Activated CD4-positive, alpha-beta T cell treated with anti-CD3 and anti-CD28 coated beads, Interleukin-2, Interleukin-4, amounts not matched to agents 100 ng/mL and 50 ng/mL, durations not matched to agents 16 hours and 8 hours (primary cell): Measurements from ENCODE around the gene CNOT2.
"Not testable (repeated sequence)": the region's sequence is repeated elsewhere in the genome, so short reads cannot be mapped to it uniquely, and the experiment has no call there.

Experiments
- DNase-seq: peaks from one replicate; pipeline ENCODE4 v3.0.0-alpha.2; 2020; ENCODE audit warnings: low spot score

The CNOT2 gene

GRCh38 chr12:70365648-70366518 lies 122.7 kb downstream of the CNOT2 start, which contains the start of gene KCNMB4:
TSS of gene KCNMB4 (plus strand) at chr12:70366290. CDS start at chr12:70366735, 445 bp downstream.
- peak; percentile 42 for DNase-seq

DNA sequence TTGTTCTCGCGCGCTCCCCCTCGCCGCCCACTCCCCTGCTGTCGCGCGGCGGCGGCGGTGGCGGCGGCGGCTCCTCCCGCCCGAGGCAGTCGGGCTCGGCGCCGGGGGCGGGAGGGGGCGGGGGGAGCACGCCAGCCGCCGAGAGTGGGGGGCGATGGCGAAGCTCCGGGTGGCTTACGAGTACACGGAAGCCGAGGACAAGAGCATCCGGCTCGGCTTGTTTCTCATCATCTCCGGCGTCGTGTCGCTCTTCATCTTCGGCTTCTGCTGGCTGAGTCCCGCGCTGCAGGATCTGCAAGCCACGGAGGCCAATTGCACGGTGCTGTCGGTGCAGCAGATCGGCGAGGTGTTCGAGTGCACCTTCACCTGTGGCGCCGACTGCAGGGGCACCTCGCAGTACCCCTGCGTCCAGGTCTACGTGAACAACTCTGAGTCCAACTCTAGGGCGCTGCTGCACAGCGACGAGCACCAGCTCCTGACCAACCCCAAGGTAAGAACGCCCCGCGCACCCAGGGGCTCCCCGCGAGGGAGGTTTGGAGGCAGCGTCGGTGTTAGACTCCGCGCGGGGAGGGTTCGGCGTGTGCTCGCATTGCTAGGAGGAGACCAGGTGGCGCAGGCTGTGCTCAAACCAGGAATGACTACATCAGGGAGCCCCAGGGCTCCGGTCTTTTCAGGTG lies 123.5 kb downstream of the CNOT2 start:
- DNase-seq = peak; percentile 28

DNA sequence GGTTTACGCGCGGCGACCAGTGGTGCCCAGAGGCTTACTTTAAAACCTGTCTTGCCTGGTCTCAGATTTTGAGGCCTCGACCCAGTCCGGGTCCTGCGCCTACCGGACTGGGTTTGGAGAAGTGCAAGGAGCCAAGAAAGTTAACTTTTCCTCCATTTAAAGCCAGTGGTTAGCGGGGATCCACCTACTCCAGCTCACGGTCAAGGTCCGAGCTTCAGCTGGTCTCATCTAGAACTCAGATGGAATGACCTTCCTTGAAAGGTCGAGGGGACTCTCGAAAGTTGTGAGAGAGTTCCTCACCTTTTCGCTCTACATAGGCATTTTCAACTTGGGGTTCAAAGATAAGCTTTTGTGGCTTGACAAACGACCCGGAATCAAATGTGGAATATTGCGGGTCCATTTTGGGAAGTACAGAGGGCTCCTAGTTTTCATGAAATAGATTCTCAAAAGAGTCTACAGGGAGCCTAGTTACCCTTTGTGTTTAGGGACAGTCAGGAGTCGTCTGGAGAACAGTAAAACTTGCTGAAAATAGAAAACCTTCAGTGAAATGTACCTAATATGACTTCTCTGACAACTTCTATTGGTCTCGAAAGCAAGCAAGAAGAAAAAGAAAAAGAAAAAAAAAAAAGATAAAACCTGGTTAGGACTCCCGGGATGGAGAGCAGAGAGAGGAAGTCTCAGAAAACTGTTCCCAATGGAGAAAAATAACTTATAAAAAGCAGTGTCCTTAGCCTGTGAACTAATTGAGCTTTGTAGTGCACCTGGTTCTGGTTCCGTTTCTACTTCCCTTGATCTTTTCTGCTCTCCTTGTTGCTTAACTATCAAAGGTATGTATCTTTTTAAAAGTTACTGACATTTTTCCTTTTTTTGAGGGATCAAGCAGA lies 124.3 kb downstream of the CNOT2 start:
- no peak for DNase-seq

DNA sequence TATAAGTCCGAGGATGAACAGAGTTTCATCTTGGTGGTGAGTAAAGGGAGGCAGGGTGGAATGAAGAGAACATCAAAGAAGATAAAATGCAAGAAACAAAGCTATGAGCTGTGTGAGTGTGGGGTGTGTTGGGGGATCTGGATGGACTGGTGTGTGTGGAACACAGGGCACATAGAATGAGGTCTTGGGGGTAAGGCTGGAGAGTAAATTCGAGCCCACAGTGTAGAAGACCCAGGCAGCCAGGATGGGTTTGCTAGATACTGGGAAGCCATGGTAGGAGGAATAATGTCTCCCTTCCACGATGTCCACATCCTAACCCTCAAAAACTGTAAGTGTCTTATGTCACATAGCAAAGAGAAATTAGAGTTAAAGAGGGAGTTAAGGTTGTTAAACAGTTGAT lies 129.6 kb downstream of the CNOT2 start:
- no peak for DNase-seq

GRCh38 chr12:70379846-70380245 lies 136.6 kb downstream of the CNOT2 start:
- peak; percentile 50 for DNase-seq

- no peak for DNase-seq
Observed at GRCh38 chr12:70383484-70383883, 140.3 kb downstream of the CNOT2 start.

GRCh38 chr12:70383886-70384285 lies 140.7 kb downstream of the CNOT2 start:
- no peak for DNase-seq

- DNase-seq = no peak
Observed at GRCh38 chr12:70386771-70387170, 143.5 kb downstream of the CNOT2 start.

- no peak for DNase-seq
Observed at GRCh38 chr12:70389678-70390077, 146.4 kb downstream of the CNOT2 start.

DNA sequence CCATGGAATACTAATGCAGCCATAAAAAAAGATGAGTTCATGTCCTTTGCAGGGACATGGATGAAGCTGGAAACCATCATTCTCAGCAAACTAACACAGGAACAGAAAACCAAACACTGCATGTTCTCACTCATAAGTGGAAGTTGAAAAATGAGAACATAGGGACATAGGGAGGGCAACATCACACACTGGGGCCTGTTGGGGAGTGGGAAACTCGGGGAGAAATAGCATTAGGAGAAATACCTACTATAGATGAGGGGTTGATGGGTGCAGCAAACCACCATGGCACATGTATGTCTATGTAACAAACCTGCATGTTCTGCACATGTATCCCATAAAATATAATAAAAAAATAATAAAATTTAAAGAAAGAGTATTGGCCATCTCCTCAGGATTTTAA lies 149.4 kb downstream of the CNOT2 start:
- DNase-seq = not testable (repeated sequence)

DNA sequence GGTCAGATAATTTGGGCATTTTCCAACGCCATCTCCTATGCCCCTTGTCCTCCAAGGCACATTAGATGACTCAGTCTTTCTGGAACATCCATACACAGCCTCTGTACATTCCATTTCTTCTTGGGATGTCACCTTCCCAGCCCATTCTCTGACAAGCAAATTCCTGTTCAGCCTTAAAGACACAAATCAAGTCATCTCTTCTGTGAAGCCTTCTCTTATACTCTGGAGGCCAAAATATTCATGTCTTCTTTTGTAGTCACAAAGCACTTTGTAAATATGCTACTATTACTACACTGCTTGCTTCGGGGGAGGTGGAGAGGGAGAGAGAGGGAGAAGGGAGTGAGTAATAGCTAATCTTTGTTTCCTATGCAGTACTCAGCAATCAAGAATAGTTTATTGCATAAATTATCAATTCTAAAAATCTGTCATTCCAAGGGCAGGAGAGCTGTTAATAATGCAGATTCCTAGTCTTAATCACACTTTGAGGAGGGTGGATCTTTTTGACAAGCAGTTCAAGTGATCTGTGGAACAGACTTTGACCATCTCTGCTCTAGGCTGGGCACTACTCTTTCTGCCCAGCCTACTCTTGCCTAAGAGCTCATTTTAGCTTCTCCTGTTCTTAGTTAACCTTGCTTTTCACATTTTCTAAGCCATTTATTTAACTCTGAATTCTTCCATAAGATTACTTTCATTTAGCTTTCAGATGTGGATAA lies 150.7 kb downstream of the CNOT2 start:
- no peak for DNase-seq

DNA sequence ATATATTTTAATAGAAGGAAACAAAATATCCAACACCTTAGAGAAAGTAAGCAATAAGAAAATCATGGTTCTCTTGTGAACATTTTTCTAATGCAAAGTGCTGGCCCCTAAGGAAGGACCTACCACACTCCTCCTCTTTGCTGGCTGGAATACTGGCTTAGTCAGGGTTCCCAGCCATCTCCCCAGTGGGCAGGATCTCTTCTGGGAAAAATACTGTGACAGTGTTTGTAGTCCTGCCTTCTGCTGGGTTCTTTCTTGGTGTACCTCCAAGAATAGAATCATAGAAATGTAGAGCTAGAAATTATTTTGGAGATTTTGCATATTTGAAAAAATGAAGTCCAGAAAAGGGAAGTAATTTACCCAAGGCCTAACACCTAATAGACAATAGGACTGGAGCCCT lies 154.8 kb downstream of the CNOT2 start:
- no peak for DNase-seq

DNA sequence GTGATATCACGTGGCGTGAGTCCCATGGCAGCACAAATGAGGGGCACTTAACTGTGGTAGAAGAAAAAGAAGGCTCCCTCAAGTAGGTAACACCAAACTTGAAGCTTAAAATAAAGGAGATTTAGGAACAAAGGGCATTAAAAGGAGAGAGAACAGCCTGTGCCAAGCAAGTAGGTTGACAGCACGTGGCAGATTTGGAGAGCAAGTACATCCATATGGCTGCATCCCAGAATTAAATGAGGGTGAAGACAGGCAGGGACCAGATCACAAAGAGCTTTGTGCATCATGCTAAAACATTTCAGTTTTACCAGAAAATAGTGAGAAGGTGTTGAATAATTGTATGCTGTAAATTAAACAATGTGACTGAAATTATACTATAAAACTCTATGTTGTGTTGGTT lies 155.6 kb downstream of the CNOT2 start:
- DNase-seq = no peak

DNA sequence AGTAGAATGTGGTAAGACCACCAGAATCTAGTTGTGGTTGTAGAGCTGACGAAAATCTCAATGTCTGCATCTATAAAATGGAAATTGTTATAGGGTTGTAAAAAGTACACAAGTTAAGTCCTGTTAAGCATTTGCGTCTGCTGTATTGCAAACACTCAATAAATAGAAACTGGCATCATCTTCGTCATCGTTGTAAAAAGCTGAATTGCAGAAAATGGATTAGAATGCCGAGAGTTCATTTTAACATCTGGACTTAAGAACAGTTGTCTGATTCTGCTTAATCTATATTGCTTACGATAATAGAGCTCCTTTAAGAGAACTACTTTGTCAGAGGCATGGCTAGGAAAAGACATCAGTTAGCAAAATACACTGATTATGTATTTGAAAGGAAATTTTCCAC lies 156.1 kb downstream of the CNOT2 start:
- no peak for DNase-seq

GRCh38 chr12:70400124-70400523 lies 156.9 kb downstream of the CNOT2 start:
- DNase-seq = no peak

DNA sequence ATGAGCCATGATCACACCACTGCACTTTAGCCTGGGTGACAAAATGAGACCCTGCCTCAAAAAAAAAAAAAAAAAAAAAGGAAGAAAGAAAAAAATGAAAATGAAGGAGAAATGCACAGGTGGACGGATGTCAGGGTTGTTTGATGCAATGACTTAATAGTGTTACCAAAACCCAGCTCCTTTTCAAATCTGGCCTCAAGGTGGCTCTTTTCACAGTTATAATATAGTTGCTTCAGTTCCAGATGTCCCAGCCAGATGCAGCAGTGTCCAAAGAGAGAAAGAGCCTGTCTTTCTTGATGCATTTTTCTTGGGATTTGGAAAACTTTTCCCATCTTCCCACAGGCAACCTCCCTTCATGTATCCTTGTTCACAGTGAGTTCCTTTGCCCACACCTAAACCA lies 159.4 kb downstream of the CNOT2 start:
- DNase-seq = no peak

- DNase-seq = no peak
Observed at GRCh38 chr12:70403826-70404225, 160.6 kb downstream of the CNOT2 start.
